ENCODE measurements around the gene CACNA1C. TPM values are rescaled to one million over a fixed set of nuclear protein-coding genes. Genes with fewer than 3 reads are reported as not detected.

CACNA1C gene
- total RNA-seq, 4 donors from 2014 or later, result 3.8 to 13.6 (median 5.7) TPM

- ATAC-seq (ENCODE audit: low FRiP score), result no peak
- TF ChIP-seq, protein P1, sequence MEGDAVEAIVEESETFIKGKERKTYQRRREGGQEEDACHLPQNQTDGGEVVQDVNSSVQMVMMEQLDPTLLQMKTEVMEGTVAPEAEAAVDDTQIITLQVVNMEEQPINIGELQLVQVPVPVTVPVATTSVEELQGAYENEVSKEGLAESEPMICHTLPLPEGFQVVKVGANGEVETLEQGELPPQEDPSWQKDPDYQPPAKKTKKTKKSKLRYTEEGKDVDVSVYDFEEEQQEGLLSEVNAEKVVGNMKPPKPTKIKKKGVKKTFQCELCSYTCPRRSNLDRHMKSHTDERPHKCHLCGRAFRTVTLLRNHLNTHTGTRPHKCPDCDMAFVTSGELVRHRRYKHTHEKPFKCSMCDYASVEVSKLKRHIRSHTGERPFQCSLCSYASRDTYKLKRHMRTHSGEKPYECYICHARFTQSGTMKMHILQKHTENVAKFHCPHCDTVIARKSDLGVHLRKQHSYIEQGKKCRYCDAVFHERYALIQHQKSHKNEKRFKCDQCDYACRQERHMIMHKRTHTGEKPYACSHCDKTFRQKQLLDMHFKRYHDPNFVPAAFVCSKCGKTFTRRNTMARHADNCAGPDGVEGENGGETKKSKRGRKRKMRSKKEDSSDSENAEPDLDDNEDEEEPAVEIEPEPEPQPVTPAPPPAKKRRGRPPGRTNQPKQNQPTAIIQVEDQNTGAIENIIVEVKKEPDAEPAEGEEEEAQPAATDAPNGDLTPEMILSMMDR (IDR thresholded peaks at IDR 0.05), result no peak
- no peak for DNase-seq (ENCODE audit: low spot score)
Measured at GRCh38 chr12:2228535-2228934, 175.7 kb downstream of the CACNA1C start.

GRCh38 chr12:2229661-2230539 is 177.1 kb downstream of the CACNA1C start:
- ATAC-seq (ENCODE audit: low FRiP score) (no peak), DNase-seq (ENCODE audit: low spot score) (no peak)
- TF ChIP-seq, protein P1 (IDR thresholded peaks at IDR 0.05), result no peak

- no peak for DNase-seq (ENCODE audit: low spot score)
- TF ChIP-seq, protein P1 (IDR thresholded peaks at IDR 0.05), result no peak
- ATAC-seq (ENCODE audit: low FRiP score), result no peak
Measured at GRCh38 chr12:2231011-2231595, 178.3 kb downstream of the CACNA1C start.

GRCh38 chr12:2231956-2232355 is 179.2 kb downstream of the CACNA1C start:
- no peak for ATAC-seq (ENCODE audit: low FRiP score)
- DNase-seq (ENCODE audit: low spot score), result no peak
- TF ChIP-seq, protein P1 (IDR thresholded peaks at IDR 0.05), result no peak

DNA sequence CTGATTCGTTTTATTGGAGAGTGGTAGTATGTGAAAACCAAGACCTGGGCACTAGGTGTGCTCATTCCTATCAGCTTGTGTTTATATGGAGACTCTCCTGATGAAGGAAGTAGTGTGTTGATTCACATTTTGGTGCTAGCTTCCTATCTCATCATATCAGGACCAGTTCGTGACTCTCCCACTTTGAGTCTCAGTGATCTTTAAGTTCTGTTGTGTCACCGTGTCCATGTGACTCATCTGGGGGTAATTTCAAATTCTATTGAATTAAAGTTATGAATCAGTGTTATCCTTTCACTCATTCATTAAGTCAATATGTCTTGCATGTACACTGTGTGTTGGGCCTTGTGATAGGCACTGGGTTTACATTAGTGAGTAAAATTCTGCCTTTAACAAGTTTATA is 180.2 kb downstream of the CACNA1C start:
- ATAC-seq (ENCODE audit: low FRiP score) (no peak), DNase-seq (ENCODE audit: low spot score) (no peak)
- TF ChIP-seq, protein P1 (IDR thresholded peaks at IDR 0.05), result no peak

GRCh38 chr12:2234091-2234490 is 181.3 kb downstream of the CACNA1C start:
- TF ChIP-seq, protein P1 (IDR thresholded peaks at IDR 0.05), result no peak
- DNase-seq (ENCODE audit: low spot score) (no peak), ATAC-seq (ENCODE audit: low FRiP score) (no peak)
